Left ventricle myocardium inferior (tissue), 1 donor: ENCODE results near the gene CCR3. TPM values are rescaled to one million over a fixed set of nuclear protein-coding genes. Genes with fewer than 3 reads are reported as not detected.

Experiments used
- DNase-seq: peaks from one replicate; pipeline ENCODE4 v3.0.0-alpha.2; 2020
- H3K27ac ChIP-seq: fragments of 200-600 bp; replicated peaks from 2 replicates; pipeline ENCODE4 v1.8.0; 2021
- H3K27me3 ChIP-seq: fragments of 200-600 bp; 2 replicates; pipeline ENCODE4 v1.8.0; 2021; ENCODE audit warnings: low read depth
- H3K36me3 ChIP-seq: fragments of 200-600 bp; 2 replicates; pipeline ENCODE4 v1.8.0; 2021
- H3K4me1 ChIP-seq: fragments of 200-600 bp; 2 replicates; pipeline ENCODE4 v1.8.0; 2021
- H3K4me3 ChIP-seq: fragments of 200-600 bp; 2 replicates; pipeline ENCODE4 v1.8.0; 2021; ENCODE audit warnings: mild to moderate bottlenecking, moderate library complexity
- H3K9me3 ChIP-seq: fragments of 200-600 bp; replicated peaks from 2 replicates; pipeline ENCODE4 v1.8.0; 2021
- intact Hi-C: fragments of 100-400 bp; cut with micrococcal nuclease; formaldehyde crosslinking; loops from one replicate; pipeline ENCODE4 v1.11.0; 2022
- total RNA-seq: library from RNA; stranded (reverse); fragmentation: NEBNext Ultra II Directional; extraction: Animal tissue kit (Norgen Biotek cat#: 25700); gene quantifications from one replicate; pipeline ENCODE4 v1.2.1, GENCODE V29; 2021
- TF ChIP-seq, protein P1 (sequence below): fragments of 200-600 bp; IDR thresholded peaks from 2 replicates; pipeline ENCODE4 v1.8.0; 2021; ENCODE audit warnings: antibody characterized with exemption, mild to moderate bottlenecking, borderline replicate concordance
- donor health status: DM: no; HTN: yes; CAD: no; lungs with severe emphysema.

The CCR3 gene
- total RNA-seq, 1 donor from 2014 or later: not detected

DNA sequence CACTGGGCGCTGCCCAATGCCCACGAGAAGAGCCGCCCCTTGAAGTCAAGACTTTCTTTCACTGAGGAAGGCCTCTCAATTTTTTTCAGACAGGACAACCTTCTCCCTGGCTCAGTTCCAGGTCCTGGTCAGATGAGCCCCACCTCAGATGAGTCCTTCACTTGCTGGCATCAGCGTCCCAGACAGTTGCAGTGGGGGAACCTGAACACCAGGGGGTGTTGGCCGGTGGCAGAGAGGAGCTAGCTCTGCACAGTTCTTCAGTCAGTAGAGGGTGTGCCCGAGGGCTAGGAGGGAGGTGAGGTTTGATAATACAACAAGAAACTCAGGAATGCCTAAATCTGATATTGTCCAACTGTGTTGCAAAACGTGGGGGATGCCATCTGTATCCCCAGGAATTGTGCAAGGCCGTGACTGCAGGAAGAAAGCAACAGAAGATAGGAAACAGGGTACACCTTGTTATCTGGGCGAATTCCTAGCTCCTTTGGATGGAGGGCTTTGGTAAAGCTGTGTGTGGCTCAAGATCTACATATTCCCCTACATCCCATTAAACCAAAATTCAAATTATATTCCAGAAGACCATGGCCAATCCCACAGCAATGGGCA lies 34.3 kb downstream of the CCR3 start:
- Histone ChIP-seq H3K4me3 (no peak overlapping the region), H3K9me3 (peaks cover 14% of the 10 kb centered on the region), H3K27me3 (peaks cover 9% of the 10 kb centered on the region), H3K27ac (no peak overlapping the region), H3K4me1 (no peaks in the 10 kb centered on the region), H3K36me3 (no peaks in the 10 kb centered on the region)
- intact Hi-C loops: no loop called here
- TF ChIP-seq, protein P1, sequence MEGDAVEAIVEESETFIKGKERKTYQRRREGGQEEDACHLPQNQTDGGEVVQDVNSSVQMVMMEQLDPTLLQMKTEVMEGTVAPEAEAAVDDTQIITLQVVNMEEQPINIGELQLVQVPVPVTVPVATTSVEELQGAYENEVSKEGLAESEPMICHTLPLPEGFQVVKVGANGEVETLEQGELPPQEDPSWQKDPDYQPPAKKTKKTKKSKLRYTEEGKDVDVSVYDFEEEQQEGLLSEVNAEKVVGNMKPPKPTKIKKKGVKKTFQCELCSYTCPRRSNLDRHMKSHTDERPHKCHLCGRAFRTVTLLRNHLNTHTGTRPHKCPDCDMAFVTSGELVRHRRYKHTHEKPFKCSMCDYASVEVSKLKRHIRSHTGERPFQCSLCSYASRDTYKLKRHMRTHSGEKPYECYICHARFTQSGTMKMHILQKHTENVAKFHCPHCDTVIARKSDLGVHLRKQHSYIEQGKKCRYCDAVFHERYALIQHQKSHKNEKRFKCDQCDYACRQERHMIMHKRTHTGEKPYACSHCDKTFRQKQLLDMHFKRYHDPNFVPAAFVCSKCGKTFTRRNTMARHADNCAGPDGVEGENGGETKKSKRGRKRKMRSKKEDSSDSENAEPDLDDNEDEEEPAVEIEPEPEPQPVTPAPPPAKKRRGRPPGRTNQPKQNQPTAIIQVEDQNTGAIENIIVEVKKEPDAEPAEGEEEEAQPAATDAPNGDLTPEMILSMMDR: peak; percentile 77
- DNase-seq: peak; percentile 50

DNA sequence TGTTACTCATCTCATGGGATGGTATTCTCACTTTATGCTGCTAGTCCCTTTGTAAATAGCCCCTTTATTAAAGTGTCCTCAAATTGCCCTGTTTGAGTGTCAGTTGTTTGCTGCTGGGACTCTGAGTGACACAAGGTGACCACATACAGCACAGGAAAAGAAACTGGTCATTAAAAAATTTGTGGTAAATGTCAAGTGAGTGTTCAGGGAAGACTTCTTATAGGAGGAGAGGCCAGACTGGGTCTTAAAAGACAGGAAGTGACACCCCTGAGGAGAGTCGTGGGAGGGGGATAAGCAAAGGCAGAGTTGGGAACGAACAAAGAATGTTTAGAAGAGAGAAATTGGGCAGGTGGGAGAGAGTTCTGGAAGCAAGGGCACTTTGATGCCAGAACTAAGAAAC lies 35.2 kb downstream of the CCR3 start:
- no peak for DNase-seq
- Histone ChIP-seq H3K4me1 (no peaks in the 10 kb centered on the region), H3K36me3 (no peaks in the 10 kb centered on the region), H3K27ac (no peak overlapping the region), H3K27me3 (peaks cover 6% of the 10 kb centered on the region), H3K4me3 (no peak overlapping the region), H3K9me3 (peaks cover 14% of the 10 kb centered on the region)
- intact Hi-C loops: no loop called here
- TF ChIP-seq, protein P1: no peak

DNA sequence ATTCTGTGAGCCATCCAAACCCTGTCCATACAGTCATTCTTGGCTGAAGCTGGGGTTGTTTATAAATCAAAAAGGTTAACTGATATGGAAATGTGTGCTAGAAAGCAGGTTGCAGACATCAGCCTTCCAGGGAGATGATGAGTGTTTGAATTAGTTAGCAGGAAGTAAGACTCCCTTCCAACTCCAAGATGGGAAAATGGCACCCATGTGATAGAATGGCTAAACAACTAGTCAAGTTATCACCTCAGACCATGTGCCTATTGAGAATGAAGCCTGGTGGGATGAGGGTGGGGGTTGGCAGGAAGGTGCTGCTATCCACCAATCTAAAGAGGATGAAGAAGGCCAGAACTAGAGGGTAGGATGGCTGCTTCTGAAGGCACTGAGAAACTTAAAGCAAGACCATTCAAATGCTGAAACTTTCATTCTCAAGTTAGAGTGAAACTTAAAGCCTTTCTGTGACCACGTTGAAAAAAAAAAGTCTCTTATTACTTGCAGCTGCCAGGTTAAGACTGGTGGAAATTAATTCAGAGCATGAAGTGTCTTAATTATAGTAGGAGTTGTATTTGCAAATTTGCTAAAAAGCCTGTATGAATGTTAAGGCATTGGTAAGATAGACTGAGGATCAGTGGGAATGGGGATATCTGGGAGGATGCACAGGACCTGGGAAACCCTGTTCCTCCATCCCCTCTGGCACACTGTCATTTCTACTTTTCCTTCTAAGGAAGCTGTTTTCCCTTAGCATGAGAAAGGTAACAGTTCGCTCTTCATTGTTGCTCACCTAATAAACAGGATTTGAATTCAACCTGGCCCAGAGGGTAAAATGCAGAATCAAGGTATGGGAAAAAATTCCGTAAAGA lies 36.8 kb downstream of the CCR3 start:
- no peaks in the 10 kb centered on the region for H3K36me3 ChIP-seq
- TF ChIP-seq, protein P1: no peak
- H3K27me3 ChIP-seq: no peaks in the 10 kb centered on the region
- no peak for DNase-seq
- intact Hi-C loops: no loop called here
- H3K9me3 ChIP-seq: peaks cover 14% of the 10 kb centered on the region
- no peak overlapping the region for H3K27ac ChIP-seq
- H3K4me1 ChIP-seq: no peaks in the 10 kb centered on the region
- H3K4me3 ChIP-seq: no peak overlapping the region

DNA sequence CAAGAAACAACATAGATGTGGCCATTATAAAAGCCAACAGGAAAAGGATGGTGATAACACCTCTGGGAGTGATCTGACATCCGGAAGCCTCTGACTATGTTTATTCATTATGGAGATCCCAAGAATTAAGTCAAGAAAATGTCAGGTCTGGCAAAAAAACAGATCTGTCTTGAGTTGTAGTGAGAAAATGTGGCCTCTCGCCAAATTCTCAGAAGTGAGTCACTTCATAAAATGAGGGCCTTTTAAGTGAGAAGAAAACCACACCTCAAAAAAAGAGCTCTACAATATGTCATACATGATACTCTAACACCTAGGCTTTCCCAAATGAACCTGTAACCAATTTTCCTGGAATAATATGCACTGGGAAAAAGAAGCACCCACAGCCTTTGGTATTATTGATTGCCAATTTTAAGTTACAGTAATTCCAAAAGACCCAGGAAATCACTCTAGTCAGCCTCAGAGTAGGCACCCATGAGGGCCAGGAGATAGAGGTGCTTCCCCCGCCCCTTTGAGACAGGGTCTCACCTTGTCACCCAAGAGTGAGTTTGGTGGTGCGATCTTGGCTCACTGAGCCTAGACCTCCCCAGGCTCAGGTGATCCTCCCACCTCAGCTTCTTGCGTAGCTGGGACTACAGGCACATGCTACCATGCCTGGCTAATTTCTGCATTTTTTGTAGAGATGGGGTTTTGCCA lies 38.0 kb downstream of the CCR3 start:
- Histone ChIP-seq H3K4me1 (peaks cover 3% of the 10 kb centered on the region), H3K4me3 (no peak overlapping the region), H3K27ac (no peak overlapping the region), H3K9me3 (peaks cover 14% of the 10 kb centered on the region), H3K27me3 (no peaks in the 10 kb centered on the region), H3K36me3 (no peaks in the 10 kb centered on the region)
- no peak for DNase-seq
- TF ChIP-seq, protein P1: no peak
- intact Hi-C loops: no loop called here

DNA sequence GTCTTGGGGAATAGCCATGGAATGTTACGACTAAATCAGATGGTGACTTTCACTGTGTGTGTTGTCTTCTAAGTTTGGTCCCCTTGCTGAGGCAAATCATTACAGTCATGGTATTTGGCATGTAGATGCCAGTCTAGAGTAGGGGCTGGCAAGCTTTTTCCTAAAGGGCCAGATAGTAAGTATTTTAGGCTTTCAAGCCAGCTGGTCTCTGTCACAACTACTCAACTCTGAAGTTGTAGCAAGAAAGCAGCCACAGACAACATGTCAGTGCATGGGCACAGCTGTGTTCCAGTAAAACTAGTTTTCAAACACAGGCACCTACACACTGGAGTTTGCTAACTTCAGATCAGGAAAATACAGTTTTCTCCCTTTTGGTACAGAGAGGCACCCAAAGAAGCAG lies 39.3 kb downstream of the CCR3 start:
- H3K9me3 ChIP-seq: peaks cover 14% of the 10 kb centered on the region
- intact Hi-C loops: no loop called here

More for the DNA sequence above, 39.3 kb downstream of the CCR3 start:
- DNase-seq: no peak
- H3K27ac ChIP-seq: no peak overlapping the region
- H3K4me3 ChIP-seq: no peak overlapping the region
- H3K4me1 ChIP-seq: peaks cover 3% of the 10 kb centered on the region
- H3K27me3 ChIP-seq: no peaks in the 10 kb centered on the region
- TF ChIP-seq, protein P1: no peak
- H3K36me3 ChIP-seq: no peaks in the 10 kb centered on the region
